Nephron progenitor cell (in vitro differentiated cells): ENCODE measurements around the gene ALKBH1.
"Not testable (repeated sequence)": the region's sequence is repeated elsewhere in the genome, so short reads cannot be mapped to it uniquely, and the experiment has no call there.

Source experiments
- DNase-seq: peaks from one replicate; pipeline ENCODE4 v3.0.0; 2021
- H3K27ac Mint-ChIP-seq: 2 replicates; pipeline ENCODE4 v1.8.0; 2021; ENCODE audit warnings: mild to moderate bottlenecking, moderate library complexity, mixed read lengths
- H3K27me3 Mint-ChIP-seq: 2 replicates; pipeline ENCODE4 v1.8.0; 2021; ENCODE audit warnings: mild to moderate bottlenecking, low read depth, mixed read lengths; ENCODE audit not compliant: poor library complexity
- H3K36me3 Mint-ChIP-seq: 2 replicates; pipeline ENCODE4 v1.8.0; 2021; ENCODE audit warnings: low read depth, mixed read lengths
- H3K4me1 Mint-ChIP-seq: 2 replicates; pipeline ENCODE4 v1.8.0; 2021; ENCODE audit warnings: mixed read lengths
- H3K4me3 Mint-ChIP-seq: 2 replicates; pipeline ENCODE4 v1.8.0; 2021; ENCODE audit warnings: mild to moderate bottlenecking, moderate library complexity, mixed read lengths
- H3K9me3 Mint-ChIP-seq: 2 replicates; pipeline ENCODE4 v1.8.0; 2021; ENCODE audit warnings: mild to moderate bottlenecking, moderate library complexity, mixed read lengths
- TF ChIP-seq, protein P1 (sequence below): fragments of 200-600 bp; sonication (generic); IDR thresholded peaks from 2 replicates; pipeline ENCODE4 v1.5.0; 2021; ENCODE audit warnings: antibody characterized with exemption

ALKBH1 gene, protein sequence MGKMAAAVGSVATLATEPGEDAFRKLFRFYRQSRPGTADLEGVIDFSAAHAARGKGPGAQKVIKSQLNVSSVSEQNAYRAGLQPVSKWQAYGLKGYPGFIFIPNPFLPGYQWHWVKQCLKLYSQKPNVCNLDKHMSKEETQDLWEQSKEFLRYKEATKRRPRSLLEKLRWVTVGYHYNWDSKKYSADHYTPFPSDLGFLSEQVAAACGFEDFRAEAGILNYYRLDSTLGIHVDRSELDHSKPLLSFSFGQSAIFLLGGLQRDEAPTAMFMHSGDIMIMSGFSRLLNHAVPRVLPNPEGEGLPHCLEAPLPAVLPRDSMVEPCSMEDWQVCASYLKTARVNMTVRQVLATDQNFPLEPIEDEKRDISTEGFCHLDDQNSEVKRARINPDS

GRCh38 chr14:77707724-77708408, at the start of gene ALKBH1, which contains the start of gene SLIRP:
Gene ALKBH1 (minus strand): TSS chr14:77708023. CDS start chr14:77708004, 19 bp downstream.
Gene SLIRP (plus strand): TSS chr14:77708103. CDS start chr14:77708112, 9 bp downstream.
- no peaks in the 10 kb centered on the region for H3K27me3 Mint-ChIP-seq
- H3K27ac Mint-ChIP-seq: peak within 1 kb of the TSS; percentile 94
- peak; percentile 85 for DNase-seq
- H3K36me3 Mint-ChIP-seq: peaks cover 11% of the 10 kb centered on the region
- peaks cover 36% of the 10 kb centered on the region for H3K4me1 Mint-ChIP-seq
- H3K9me3 Mint-ChIP-seq: no peaks in the 10 kb centered on the region
- TF ChIP-seq, protein P1, sequence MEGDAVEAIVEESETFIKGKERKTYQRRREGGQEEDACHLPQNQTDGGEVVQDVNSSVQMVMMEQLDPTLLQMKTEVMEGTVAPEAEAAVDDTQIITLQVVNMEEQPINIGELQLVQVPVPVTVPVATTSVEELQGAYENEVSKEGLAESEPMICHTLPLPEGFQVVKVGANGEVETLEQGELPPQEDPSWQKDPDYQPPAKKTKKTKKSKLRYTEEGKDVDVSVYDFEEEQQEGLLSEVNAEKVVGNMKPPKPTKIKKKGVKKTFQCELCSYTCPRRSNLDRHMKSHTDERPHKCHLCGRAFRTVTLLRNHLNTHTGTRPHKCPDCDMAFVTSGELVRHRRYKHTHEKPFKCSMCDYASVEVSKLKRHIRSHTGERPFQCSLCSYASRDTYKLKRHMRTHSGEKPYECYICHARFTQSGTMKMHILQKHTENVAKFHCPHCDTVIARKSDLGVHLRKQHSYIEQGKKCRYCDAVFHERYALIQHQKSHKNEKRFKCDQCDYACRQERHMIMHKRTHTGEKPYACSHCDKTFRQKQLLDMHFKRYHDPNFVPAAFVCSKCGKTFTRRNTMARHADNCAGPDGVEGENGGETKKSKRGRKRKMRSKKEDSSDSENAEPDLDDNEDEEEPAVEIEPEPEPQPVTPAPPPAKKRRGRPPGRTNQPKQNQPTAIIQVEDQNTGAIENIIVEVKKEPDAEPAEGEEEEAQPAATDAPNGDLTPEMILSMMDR: no peak
- H3K4me3 Mint-ChIP-seq: peak within 1 kb of the TSS; percentile 99

GRCh38 chr14:77752799-77753516, 45.1 kb upstream of the ALKBH1 start:
- no peak for DNase-seq
- TF ChIP-seq, protein P1: no peak
- Mint-ChIP-seq H3K27ac (no peak overlapping the region), H3K36me3 (peaks cover 86% of the 10 kb centered on the region), H3K27me3 (no peaks in the 10 kb centered on the region), H3K4me3 (no peak overlapping the region), H3K9me3 (peaks cover 13% of the 10 kb centered on the region), H3K4me1 (no peaks in the 10 kb centered on the region)

- Mint-ChIP-seq H3K27me3 (no peaks in the 10 kb centered on the region), H3K27ac (no peak overlapping the region), H3K4me3 (no peak overlapping the region)
Observed at GRCh38 chr14:77752266-77752665, 44.4 kb upstream of the ALKBH1 start.

DNA sequence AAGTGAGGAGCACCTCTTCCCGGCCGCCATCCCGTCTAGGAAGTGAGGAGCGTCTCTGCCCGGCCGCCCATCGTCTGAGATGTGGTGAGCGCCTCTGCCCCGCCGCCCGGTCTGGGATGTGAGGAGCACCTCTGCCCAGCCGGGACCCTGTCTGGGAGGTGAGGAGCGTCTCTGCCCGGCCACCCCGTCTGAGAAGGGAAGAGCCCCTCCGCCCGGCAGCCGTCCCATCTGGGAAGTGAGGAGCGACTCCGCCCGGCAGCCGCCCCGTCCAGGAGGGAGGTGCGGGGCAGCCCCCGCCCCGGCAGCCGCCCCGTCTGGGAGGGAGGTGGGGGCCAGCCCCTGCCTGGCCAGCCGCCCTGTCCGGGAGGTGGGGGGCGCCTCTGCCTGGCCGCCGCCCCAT, 39.6 kb upstream of the ALKBH1 start:
- H3K4me1 Mint-ChIP-seq, H3K27me3 Mint-ChIP-seq, H3K4me3 Mint-ChIP-seq, H3K27ac Mint-ChIP-seq, DNase-seq: not testable (repeated sequence)
- Mint-ChIP-seq H3K9me3 (peaks cover 26% of the 10 kb centered on the region), H3K36me3 (peaks cover 92% of the 10 kb centered on the region)

More at GRCh38 chr14:77752266-77752665, 44.4 kb upstream of the ALKBH1 start:
- peaks cover 16% of the 10 kb centered on the region for H3K9me3 Mint-ChIP-seq
- TF ChIP-seq, protein P1: no peak
- peaks cover 85% of the 10 kb centered on the region for H3K36me3 Mint-ChIP-seq
- DNase-seq: no peak
- no peaks in the 10 kb centered on the region for H3K4me1 Mint-ChIP-seq

- peaks cover 26% of the 10 kb centered on the region for H3K9me3 Mint-ChIP-seq
Observed at GRCh38 chr14:77746064-77746702, 38.4 kb upstream of the ALKBH1 start.

More at GRCh38 chr14:77746064-77746702, 38.4 kb upstream of the ALKBH1 start:
- Mint-ChIP-seq H3K36me3 (peaks cover 95% of the 10 kb centered on the region), H3K4me3 (no peak overlapping the region), H3K4me1 (no peaks in the 10 kb centered on the region), H3K27me3 (peaks cover 3% of the 10 kb centered on the region), H3K27ac (peak overlapping the region; percentile 50)
- no peak for DNase-seq
- TF ChIP-seq, protein P1: no peak
